B cell (primary cell): ENCODE measurements around the gene ZNF138. TPM values are rescaled to one million over a fixed set of nuclear protein-coding genes. Genes with fewer than 3 reads are reported as not detected.

Source experiments
- ATAC-seq: fragments of 200-7000 bp; cut with Tn5 transposase; one replicate; pipeline ENCODE4 v1.10.0; 2021; ENCODE audit warnings: low read depth, mild to moderate bottlenecking, moderate number of reproducible peaks, moderate library complexity
- CTCF ChIA-PET: fragments of 350-600 bp; sonication (Branson Sonifier 250); formaldehyde crosslinking; loops from one replicate; lab custom pipeline; 2021; ENCODE audit warnings: antibody characterized with exemption, inconsistent platforms; lab: Charles Lee
- POLR2A ChIA-PET: fragments of 350-600 bp; sonication (Branson Sonifier 250); formaldehyde crosslinking; loops from one replicate; lab custom pipeline; 2021; ENCODE audit warnings: antibody characterized with exemption; lab: Charles Lee
- DNase-seq: peaks from one replicate; pipeline ENCODE4 v3.0.0; 2013
- H2AFZ ChIP-seq: 2 replicates; pipeline ENCODE4 v1.6.1; 2012; ENCODE audit warnings: mild to moderate bottlenecking, low read depth, low read length; ENCODE audit not compliant: insufficient read depth, poor library complexity, severe bottlenecking
- H3K27ac ChIP-seq, 2 donors: 1 replicate in 1 of 2; 2 replicates in 1 of 2; pipeline ENCODE4 v1.5.1; 2012 to 2013; ENCODE audit warnings: low read length in 2 of 2, mild to moderate bottlenecking in 2 of 2, moderate library complexity in 1 of 2
- H3K27me3 ChIP-seq, 4 experiments: fragments of 200-600 bp in 1 of 4; sonication (generic) in 1 of 4; replicated peaks in 1 of 4; 1 replicate in 2 of 4; 2 replicates in 2 of 4; pipeline versions ENCODE4 v1.6.1 to v1.7.0; 2013 to 2016; ENCODE audit warnings: low read length in 3 of 4, mild to moderate bottlenecking in 2 of 4, mixed read lengths in 1 of 4, moderate library complexity in 1 of 4; ENCODE audit not compliant: insufficient read depth in 4 of 4, control insufficient read depth in 3 of 4; ENCODE audit errors: control extremely low read depth in 1 of 4
- H3K36me3 ChIP-seq, 2 experiments: replicated peaks in 1 of 2; 1 replicate in 1 of 2; 2 replicates in 1 of 2; pipeline versions ENCODE4 v1.6.1 to v1.7.1; 2013; ENCODE audit warnings: low read length in 1 of 2; ENCODE audit not compliant: insufficient read depth in 2 of 2, control insufficient read depth in 1 of 2; ENCODE audit errors: control extremely low read depth in 1 of 2, extremely low read depth in 1 of 2
- H3K4me1 ChIP-seq, 2 donors: fragments of 200-600 bp in 1 of 2; sonication (generic) in 1 of 2; 1 replicate in 1 of 2; 2 replicates in 1 of 2; pipeline versions ENCODE4 v1.5.1 to v1.6.1; 2013 to 2017; ENCODE audit warnings: low read length in 2 of 2; ENCODE audit not compliant: control insufficient read depth in 2 of 2, insufficient read depth in 2 of 2
- H3K4me2 ChIP-seq: replicated peaks from 2 replicates; pipeline ENCODE3; 2012; ENCODE audit warnings: mild to moderate bottlenecking, low read depth, low read length; ENCODE audit not compliant: poor library complexity, severe bottlenecking
- H3K4me3 ChIP-seq, 5 experiments: fragments of 200-600 bp in 1 of 5; sonication (generic) in 1 of 5; 1 replicate in 3 of 5; 2 replicates in 2 of 5; pipeline versions ENCODE4 v1.5.1 to v1.7.0; 2011 to 2016; ENCODE audit warnings: low read length in 4 of 5, mild to moderate bottlenecking in 4 of 5, low read depth in 2 of 5, control low read depth in 1 of 5, moderate library complexity in 1 of 5; ENCODE audit not compliant: insufficient read depth in 1 of 5; ENCODE audit errors: control extremely low read depth in 1 of 5, extremely low read depth in 1 of 5
- H3K79me2 ChIP-seq: fragments of 200-600 bp; sonication (generic); one replicate; pipeline ENCODE4 v1.6.0; 2016; ENCODE audit warnings: low read length; ENCODE audit not compliant: control insufficient read depth, insufficient read depth
- H3K9ac ChIP-seq: fragments of 200-600 bp; sonication (generic); 2 replicates; pipeline ENCODE4 v1.6.1; 2017; ENCODE audit warnings: mild to moderate bottlenecking, low read length, moderate library complexity
- H3K9me3 ChIP-seq, 3 donors: one replicate each; pipeline versions ENCODE4 v1.6.1 to v1.7.1; 2013; ENCODE audit warnings: low read length in 2 of 3; ENCODE audit not compliant: control insufficient read depth in 2 of 3, insufficient read depth in 1 of 3; ENCODE audit errors: control extremely low read depth in 1 of 3
- H4K20me1 ChIP-seq: 2 replicates; pipeline ENCODE4 v1.6.0; 2012; ENCODE audit warnings: mild to moderate bottlenecking, low read length; ENCODE audit not compliant: insufficient read depth, control insufficient read depth, poor library complexity, severe bottlenecking
- H3K27ac Mint-ChIP-seq: one replicate; pipeline ENCODE4 v1.8.0; 2021; ENCODE audit warnings: mixed read lengths
- H3K27me3 Mint-ChIP-seq: one replicate; pipeline ENCODE4 v1.8.0; 2021; ENCODE audit warnings: mixed read lengths
- H3K4me1 Mint-ChIP-seq: one replicate; pipeline ENCODE4 v1.8.0; 2021; ENCODE audit warnings: mixed read lengths
- H3K4me3 Mint-ChIP-seq: one replicate; pipeline ENCODE4 v1.8.0; 2021; ENCODE audit warnings: mixed read lengths
- H3K9me3 Mint-ChIP-seq: one replicate; pipeline ENCODE4 v1.8.0; 2022; ENCODE audit warnings: mixed read lengths; ENCODE audit not compliant: insufficient read depth
- EZH2 ChIP-seq: IDR thresholded peaks from 2 replicates; pipeline ENCODE4 v1.6.1; 2012; ENCODE audit warnings: borderline replicate concordance, low read depth, mild to moderate bottlenecking, moderate library complexity, low read length; ENCODE audit not compliant: insufficient read depth, poor library complexity, severe bottlenecking
- WGBS: methylation state at CpG from one replicate; pipeline ENCODE4 v1.1.5; 2013; ENCODE audit warnings: missing lambda C conversion rate; ENCODE audit not compliant: insufficient coverage; 5-methylcytosine and 5-hydroxymethylcytosine counted together
- intact Hi-C: fragments of 100-400 bp; cut with micrococcal nuclease; formaldehyde crosslinking; loops from one replicate; pipeline ENCODE4 v1.10.0; 2022
- polyA plus RNA-seq: library from polyadenylated mRNA; depleted of rRNA; stranded (reverse); fragments of >200 nt; gene quantifications from 2 replicates; pipeline ENCODE4 v1.2.3, GENCODE V29; 2012
- total RNA-seq, 2 donors: library from RNA; stranded (reverse); fragments of 120-200 nt in 1 of 2; gene quantifications; 1 replicate in 1 of 2; 2 replicates in 1 of 2; pipeline versions ENCODE4 v1.2.3 to v1.2.4, GENCODE V29; 2013 to 2022
- TF ChIP-seq, protein P1 (sequence below): fragments of 200-600 bp; IDR thresholded peaks from one replicate; pipeline ENCODE4 v1.8.0; 2022; ENCODE audit warnings: antibody characterized with exemption, mild to moderate bottlenecking

The ZNF138 gene
- total and polyA plus RNA-seq, 2 donors (not counting 1 experiment from before 2014, with no cell fraction given): 10.1 to 26.6 TPM

DNA sequence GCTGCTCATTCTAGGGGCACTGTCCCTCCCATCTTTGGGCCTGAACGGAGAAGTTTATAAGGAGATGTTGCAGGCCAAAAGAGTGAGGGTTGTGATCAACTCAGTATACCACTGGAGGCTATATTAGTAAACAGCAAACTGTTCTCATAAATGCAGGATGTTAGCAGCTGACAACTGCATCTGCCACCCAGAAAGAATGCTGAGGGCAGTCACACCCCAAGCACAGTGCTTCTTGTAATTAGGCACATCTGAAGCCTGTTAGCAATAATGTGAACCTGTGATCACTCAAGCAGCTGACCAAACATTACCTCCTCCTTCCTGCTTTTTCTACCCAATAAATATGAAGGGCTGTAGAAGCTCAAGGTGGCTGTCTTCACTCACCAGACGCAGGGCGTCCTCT is 38.4 kb upstream of the ZNF138 start:
- no peak overlapping the region for H3K4me2 ChIP-seq
- ChIA-PET CTCF (no interaction called here), POLR2A (no interaction called here)
- peaks cover 0 to 2% (median 0%) of the 10 kb centered on the region in 3 donors for H3K9me3 ChIP-seq
- DNase-seq (no peak), ATAC-seq (no peak)
- no peaks in the 10 kb centered on the region for H3K27me3 Mint-ChIP-seq
- H3K79me2 ChIP-seq: no peaks in the 10 kb centered on the region
- no peak overlapping the region for H3K27ac Mint-ChIP-seq
- H3K4me1 ChIP-seq: no peaks in the 10 kb centered on the region
- H3K9ac ChIP-seq: no peak overlapping the region
- H3K9me3 Mint-ChIP-seq: peaks cover 3% of the 10 kb centered on the region
- TF ChIP-seq, protein P1, sequence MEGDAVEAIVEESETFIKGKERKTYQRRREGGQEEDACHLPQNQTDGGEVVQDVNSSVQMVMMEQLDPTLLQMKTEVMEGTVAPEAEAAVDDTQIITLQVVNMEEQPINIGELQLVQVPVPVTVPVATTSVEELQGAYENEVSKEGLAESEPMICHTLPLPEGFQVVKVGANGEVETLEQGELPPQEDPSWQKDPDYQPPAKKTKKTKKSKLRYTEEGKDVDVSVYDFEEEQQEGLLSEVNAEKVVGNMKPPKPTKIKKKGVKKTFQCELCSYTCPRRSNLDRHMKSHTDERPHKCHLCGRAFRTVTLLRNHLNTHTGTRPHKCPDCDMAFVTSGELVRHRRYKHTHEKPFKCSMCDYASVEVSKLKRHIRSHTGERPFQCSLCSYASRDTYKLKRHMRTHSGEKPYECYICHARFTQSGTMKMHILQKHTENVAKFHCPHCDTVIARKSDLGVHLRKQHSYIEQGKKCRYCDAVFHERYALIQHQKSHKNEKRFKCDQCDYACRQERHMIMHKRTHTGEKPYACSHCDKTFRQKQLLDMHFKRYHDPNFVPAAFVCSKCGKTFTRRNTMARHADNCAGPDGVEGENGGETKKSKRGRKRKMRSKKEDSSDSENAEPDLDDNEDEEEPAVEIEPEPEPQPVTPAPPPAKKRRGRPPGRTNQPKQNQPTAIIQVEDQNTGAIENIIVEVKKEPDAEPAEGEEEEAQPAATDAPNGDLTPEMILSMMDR: no peak
- no peak for TF ChIP-seq EZH2
- no CpG with 5 or more reads among the region's 3 CpGs for WGBS
- intact Hi-C loops: no loop called here
- H2AFZ ChIP-seq: no peak overlapping the region
- H4K20me1 ChIP-seq: no peaks in the 10 kb centered on the region
- no peaks in the 10 kb centered on the region for H3K4me1 Mint-ChIP-seq
- H3K27ac ChIP-seq: no peak overlapping the region
- no peak overlapping the region for H3K4me3 ChIP-seq
- H3K27me3 ChIP-seq: no peaks in the 10 kb centered on the region
- no peak overlapping the region for H3K4me3 Mint-ChIP-seq
- H3K36me3 ChIP-seq: no peaks in the 10 kb centered on the region

DNA sequence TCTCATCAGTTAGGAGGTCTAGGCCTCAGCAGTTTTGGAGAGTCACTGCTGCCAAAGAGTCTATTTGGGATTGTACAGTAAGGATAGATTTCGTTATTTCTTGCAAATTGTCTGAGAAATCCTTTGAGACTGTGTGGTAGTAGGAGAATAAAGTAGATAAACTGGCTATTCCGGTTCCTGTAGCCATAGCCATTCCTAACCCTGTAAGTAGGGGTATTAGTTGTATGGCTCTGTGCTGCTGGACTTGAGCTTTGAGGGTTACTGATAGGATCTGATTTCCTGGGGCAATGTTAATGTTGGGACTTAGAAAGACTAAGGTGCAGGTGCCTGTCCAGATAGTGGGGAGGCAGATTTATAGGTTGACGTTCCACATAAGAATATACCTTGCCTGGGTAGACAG is 36.1 kb upstream of the ZNF138 start:
- Histone ChIP-seq H3K4me1 (no peaks in the 10 kb centered on the region), H3K9ac (no peak overlapping the region), H3K27me3 (peaks cover 0 to 3% (median 0%) of the 10 kb centered on the region in 4 experiments), H3K9me3 (no peaks in the 10 kb centered on the region), H3K36me3 (no peaks in the 10 kb centered on the region), H3K4me3 (no peak overlapping the region), H2AFZ (no peak overlapping the region), H3K4me2 (no peak overlapping the region), H4K20me1 (no peaks in the 10 kb centered on the region), H3K79me2 (no peaks in the 10 kb centered on the region), H3K27ac (no peak overlapping the region)
- ATAC-seq (no peak), DNase-seq (no peak)
- intact Hi-C loops: no loop called here
- WGBS: 94% methylated on average over 2 of the region's 3 CpGs
- POLR2A ChIA-PET: no interaction called here
- CTCF ChIA-PET: no interaction called here
- no peaks in the 10 kb centered on the region for H3K27me3 Mint-ChIP-seq
- no peak overlapping the region for H3K4me3 Mint-ChIP-seq
- H3K9me3 Mint-ChIP-seq: peaks cover 3% of the 10 kb centered on the region
- no peaks in the 10 kb centered on the region for H3K4me1 Mint-ChIP-seq
- TF ChIP-seq EZH2: no peak
- TF ChIP-seq, protein P1: no peak
- H3K27ac Mint-ChIP-seq: no peak overlapping the region
